Neural cell (in vitro differentiated cells): ENCODE data around the gene TRAPPC2L. TPM values are rescaled to one million over a fixed set of nuclear protein-coding genes. Genes with fewer than 3 reads are reported as not detected.

Source experiments
- H2AFZ ChIP-seq: fragments of 200-600, 300-800 bp; sonication (generic), shearing (Covaris generic); 2 replicates; pipeline ENCODE4 v1.6.0; 2014; ENCODE audit warnings: low read depth, mild to moderate bottlenecking, antibody characterized with exemption, low read length, moderate library complexity
- H3F3A ChIP-seq: fragments of 200-600 bp; shearing (Covaris generic); 2 replicates; pipeline ENCODE4 v1.6.1; 2016; ENCODE audit warnings: mild to moderate bottlenecking, moderate library complexity, mixed read lengths, antibody characterized with exemption, low read length; ENCODE audit not compliant: insufficient read depth, poor library complexity, severe bottlenecking
- H3K27ac ChIP-seq: fragments of 200-600, 300-800 bp; sonication (generic), shearing (Covaris generic); 2 replicates; pipeline ENCODE4 v1.5.1; 2014; ENCODE audit warnings: mild to moderate bottlenecking, low read length, moderate library complexity
- H3K27me3 ChIP-seq: fragments of 300-800, 200-600 bp; sonication (generic), shearing (Covaris generic); 2 replicates; pipeline ENCODE4 v1.6.0; 2014; ENCODE audit warnings: mild to moderate bottlenecking, low read depth, low read length, moderate library complexity; ENCODE audit not compliant: insufficient read depth
- H3K36me3 ChIP-seq: fragments of 300-800, 200-600 bp; sonication (generic), shearing (Covaris generic); 2 replicates; pipeline ENCODE4 v1.5.1; 2014; ENCODE audit warnings: mild to moderate bottlenecking, antibody characterized with exemption, low read length, moderate library complexity; ENCODE audit not compliant: insufficient read depth
- H3K4me2 ChIP-seq: fragments of 300-800, 200-600 bp; sonication (generic), shearing (Covaris generic); 2 replicates; pipeline ENCODE4 v1.6.0; 2014; ENCODE audit warnings: mild to moderate bottlenecking, low read length
- H3K4me3 ChIP-seq: fragments of 300-800, 200-600 bp; sonication (generic), shearing (Covaris generic); 2 replicates; pipeline ENCODE4 v1.5.1; 2014; ENCODE audit warnings: mild to moderate bottlenecking, low read length, moderate library complexity
- H3K79me2 ChIP-seq: fragments of 200-600 bp; shearing (Covaris generic); replicated peaks from 2 replicates; pipeline ENCODE4 v1.6.0; 2014; ENCODE audit warnings: mild to moderate bottlenecking, low read length, moderate library complexity; ENCODE audit not compliant: insufficient read depth
- H3K9ac ChIP-seq: fragments of 300-800, 200-600 bp; sonication (generic), shearing (Covaris generic); 2 replicates; pipeline ENCODE4 v1.6.1; 2016; ENCODE audit warnings: mild to moderate bottlenecking, low read length, mixed read lengths
- H3K9me2 ChIP-seq: fragments of 200-600 bp; shearing (Covaris generic); 2 replicates; pipeline ENCODE4 v1.6.1; 2016; ENCODE audit warnings: mild to moderate bottlenecking, low read length, mixed read lengths; ENCODE audit not compliant: insufficient read depth
- H3K9me3 ChIP-seq: fragments of 200-600, 300-800 bp; sonication (generic), shearing (Covaris generic); 2 replicates; pipeline ENCODE4 v1.6.1; 2016; ENCODE audit warnings: mild to moderate bottlenecking, mixed run types, low read length, moderate library complexity, mixed read lengths
- H4K20me1 ChIP-seq: fragments of 200-600 bp; shearing (Covaris generic); 2 replicates; pipeline ENCODE4 v1.6.1; 2016; ENCODE audit warnings: mild to moderate bottlenecking, mixed run types; ENCODE audit not compliant: insufficient read depth
- EP300 ChIP-seq: fragments of 450-650 bp; conservative IDR thresholded peaks from 2 replicates; pipeline ENCODE4 v1.6.1; 2014; ENCODE audit warnings: antibody characterized with exemption, mild to moderate bottlenecking, moderate library complexity; ENCODE audit not compliant: poor library complexity, severe bottlenecking
- EZH2 ChIP-seq: fragments of 200-600, 300-800 bp; shearing (Covaris generic), sonication (generic); IDR thresholded peaks from 2 replicates; pipeline ENCODE4 v1.6.1; 2014; ENCODE audit warnings: antibody characterized with exemption, low read length, borderline replicate concordance, mild to moderate bottlenecking; ENCODE audit not compliant: insufficient read depth, poor library complexity, severe bottlenecking
- MXI1 ChIP-seq: fragments of 450-650 bp; conservative IDR thresholded peaks from 2 replicates; pipeline ENCODE4 v1.6.1; 2014; ENCODE audit warnings: antibody characterized with exemption, mild to moderate bottlenecking; ENCODE audit not compliant: poor library complexity, severe bottlenecking
- POLR2AphosphoS5 ChIP-seq: IDR thresholded peaks from 2 replicates; pipeline ENCODE4 v1.6.1; 2012
- RAD21 ChIP-seq: fragments of 450-650 bp; conservative IDR thresholded peaks from 2 replicates; pipeline ENCODE4 v1.6.1; 2014; ENCODE audit warnings: antibody characterized with exemption, mild to moderate bottlenecking, moderate library complexity
- SMC3 ChIP-seq: fragments of 450-650 bp; conservative IDR thresholded peaks from 2 replicates; pipeline ENCODE4 v1.6.1; 2014; ENCODE audit warnings: antibody characterized with exemption, mild to moderate bottlenecking, moderate library complexity; ENCODE audit not compliant: poor library complexity
- TAF1 ChIP-seq: IDR thresholded peaks from 2 replicates; pipeline ENCODE4 v1.6.1; 2012; ENCODE audit warnings: low read depth
- polyA plus RNA-seq: library from polyadenylated mRNA; depleted of rRNA; stranded (reverse); fragments of >200 nt; gene quantifications from 2 replicates; pipeline ENCODE4 v1.2.3, GENCODE V29; 2014
- TF ChIP-seq, protein P1 (sequence below): IDR thresholded peaks from 2 replicates; pipeline ENCODE4 v1.6.1; 2012; ENCODE audit warnings: borderline replicate concordance
- TF ChIP-seq, protein P2 (sequence below): fragments of 450-650 bp; IDR thresholded peaks from 2 replicates; pipeline ENCODE4 v1.5.1; 2014; ENCODE audit warnings: antibody characterized with exemption, mild to moderate bottlenecking, moderate library complexity; ENCODE audit not compliant: poor library complexity, severe bottlenecking

TRAPPC2L gene
- polyA plus RNA-seq, 1 donor from 2014 or later = 70.2 TPM

DNA sequence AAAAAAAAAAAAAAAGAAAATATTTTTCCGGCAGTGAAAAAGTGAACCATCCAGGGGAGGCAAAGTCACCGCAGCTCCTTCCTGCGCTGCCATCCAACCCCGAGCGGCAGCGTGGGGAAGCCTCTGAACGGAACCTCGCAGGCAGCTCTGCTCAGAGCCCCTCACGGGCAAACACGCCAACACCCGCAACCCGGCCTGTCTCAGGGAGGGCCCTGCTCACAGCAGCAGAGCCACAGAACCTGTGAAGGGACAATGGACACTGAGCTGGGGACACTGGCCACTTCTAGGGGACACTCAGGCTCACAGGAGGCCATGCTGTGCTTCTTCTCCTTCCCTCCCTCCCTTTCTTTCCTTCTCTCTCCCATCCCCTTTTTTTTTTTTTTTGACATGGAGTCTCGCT lies 23.8 kb upstream of the TRAPPC2L start:
- Histone ChIP-seq H3K9me2 (no peaks in the 10 kb centered on the region), H3K36me3 (no peaks in the 10 kb centered on the region), H3K4me3 (no peak overlapping the region), H3K4me2 (no peak overlapping the region), H3K79me2 (no peaks in the 10 kb centered on the region), H4K20me1 (no peaks in the 10 kb centered on the region), H3K27ac (no peak overlapping the region), H3K9me3 (no peaks in the 10 kb centered on the region), H2AFZ (no peak overlapping the region), H3K27me3 (no peaks in the 10 kb centered on the region), H3K9ac (no peak overlapping the region), H3F3A (no peaks in the 10 kb centered on the region)
- TF ChIP-seq TAF1 (no peak), SMC3 (no peak), POLR2AphosphoS5 (no peak), EZH2 (no peak), EP300 (no peak), MXI1 (no peak), RAD21 (no peak)
- TF ChIP-seq, protein P1, sequence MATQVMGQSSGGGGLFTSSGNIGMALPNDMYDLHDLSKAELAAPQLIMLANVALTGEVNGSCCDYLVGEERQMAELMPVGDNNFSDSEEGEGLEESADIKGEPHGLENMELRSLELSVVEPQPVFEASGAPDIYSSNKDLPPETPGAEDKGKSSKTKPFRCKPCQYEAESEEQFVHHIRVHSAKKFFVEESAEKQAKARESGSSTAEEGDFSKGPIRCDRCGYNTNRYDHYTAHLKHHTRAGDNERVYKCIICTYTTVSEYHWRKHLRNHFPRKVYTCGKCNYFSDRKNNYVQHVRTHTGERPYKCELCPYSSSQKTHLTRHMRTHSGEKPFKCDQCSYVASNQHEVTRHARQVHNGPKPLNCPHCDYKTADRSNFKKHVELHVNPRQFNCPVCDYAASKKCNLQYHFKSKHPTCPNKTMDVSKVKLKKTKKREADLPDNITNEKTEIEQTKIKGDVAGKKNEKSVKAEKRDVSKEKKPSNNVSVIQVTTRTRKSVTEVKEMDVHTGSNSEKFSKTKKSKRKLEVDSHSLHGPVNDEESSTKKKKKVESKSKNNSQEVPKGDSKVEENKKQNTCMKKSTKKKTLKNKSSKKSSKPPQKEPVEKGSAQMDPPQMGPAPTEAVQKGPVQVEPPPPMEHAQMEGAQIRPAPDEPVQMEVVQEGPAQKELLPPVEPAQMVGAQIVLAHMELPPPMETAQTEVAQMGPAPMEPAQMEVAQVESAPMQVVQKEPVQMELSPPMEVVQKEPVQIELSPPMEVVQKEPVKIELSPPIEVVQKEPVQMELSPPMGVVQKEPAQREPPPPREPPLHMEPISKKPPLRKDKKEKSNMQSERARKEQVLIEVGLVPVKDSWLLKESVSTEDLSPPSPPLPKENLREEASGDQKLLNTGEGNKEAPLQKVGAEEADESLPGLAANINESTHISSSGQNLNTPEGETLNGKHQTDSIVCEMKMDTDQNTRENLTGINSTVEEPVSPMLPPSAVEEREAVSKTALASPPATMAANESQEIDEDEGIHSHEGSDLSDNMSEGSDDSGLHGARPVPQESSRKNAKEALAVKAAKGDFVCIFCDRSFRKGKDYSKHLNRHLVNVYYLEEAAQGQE = no peak
- TF ChIP-seq, protein P2, sequence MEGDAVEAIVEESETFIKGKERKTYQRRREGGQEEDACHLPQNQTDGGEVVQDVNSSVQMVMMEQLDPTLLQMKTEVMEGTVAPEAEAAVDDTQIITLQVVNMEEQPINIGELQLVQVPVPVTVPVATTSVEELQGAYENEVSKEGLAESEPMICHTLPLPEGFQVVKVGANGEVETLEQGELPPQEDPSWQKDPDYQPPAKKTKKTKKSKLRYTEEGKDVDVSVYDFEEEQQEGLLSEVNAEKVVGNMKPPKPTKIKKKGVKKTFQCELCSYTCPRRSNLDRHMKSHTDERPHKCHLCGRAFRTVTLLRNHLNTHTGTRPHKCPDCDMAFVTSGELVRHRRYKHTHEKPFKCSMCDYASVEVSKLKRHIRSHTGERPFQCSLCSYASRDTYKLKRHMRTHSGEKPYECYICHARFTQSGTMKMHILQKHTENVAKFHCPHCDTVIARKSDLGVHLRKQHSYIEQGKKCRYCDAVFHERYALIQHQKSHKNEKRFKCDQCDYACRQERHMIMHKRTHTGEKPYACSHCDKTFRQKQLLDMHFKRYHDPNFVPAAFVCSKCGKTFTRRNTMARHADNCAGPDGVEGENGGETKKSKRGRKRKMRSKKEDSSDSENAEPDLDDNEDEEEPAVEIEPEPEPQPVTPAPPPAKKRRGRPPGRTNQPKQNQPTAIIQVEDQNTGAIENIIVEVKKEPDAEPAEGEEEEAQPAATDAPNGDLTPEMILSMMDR = no peak

DNA sequence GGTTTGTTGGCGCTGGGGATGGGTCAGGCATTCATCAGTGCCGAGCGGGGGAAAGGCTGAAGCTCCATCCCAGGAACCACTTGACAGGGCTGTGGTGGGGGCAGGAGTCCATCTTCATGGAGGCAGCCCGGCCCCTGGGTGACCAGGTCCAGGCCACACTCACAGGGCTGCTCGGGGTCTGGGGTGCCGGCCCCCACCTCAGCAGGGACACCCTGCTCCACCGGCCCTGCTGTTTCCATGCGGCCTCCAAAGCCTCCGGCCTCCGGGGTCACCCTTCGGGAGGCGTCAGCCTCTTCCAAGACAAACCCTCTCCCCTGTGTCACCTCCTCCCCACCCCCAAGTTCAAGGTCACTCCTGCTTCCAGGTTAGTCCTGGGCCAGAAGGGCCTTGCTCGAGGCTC lies 22.3 kb upstream of the TRAPPC2L start:
- no peak for TF ChIP-seq RAD21
- TF ChIP-seq, protein P1 = no peak
- no peak for TF ChIP-seq EP300
- no peak for TF ChIP-seq MXI1
- TF ChIP-seq POLR2AphosphoS5 = no peak
- TF ChIP-seq, protein P2 = no peak
- no peak for TF ChIP-seq SMC3
- TF ChIP-seq EZH2 = no peak
- Histone ChIP-seq H3K27me3 (no peaks in the 10 kb centered on the region), H3K79me2 (no peaks in the 10 kb centered on the region), H3K4me2 (no peak overlapping the region), H4K20me1 (no peaks in the 10 kb centered on the region), H3K9ac (no peak overlapping the region), H2AFZ (no peak overlapping the region), H3F3A (no peaks in the 10 kb centered on the region), H3K4me3 (no peak overlapping the region), H3K36me3 (no peaks in the 10 kb centered on the region), H3K9me3 (no peaks in the 10 kb centered on the region), H3K9me2 (no peaks in the 10 kb centered on the region), H3K27ac (no peak overlapping the region)
